Cardiac ventricle fibroblast (primary cell): ENCODE data around the gene HCK. TPM values are rescaled to one million over a fixed set of nuclear protein-coding genes. Genes with fewer than 3 reads are reported as not detected.

Experiments
- total RNA-seq: library from RNA; depleted of rRNA; stranded (reverse); fragments of >200 nt; gene quantifications from 2 replicates; pipeline ENCODE4 v1.2.3, GENCODE V29; 2015

HCK gene
- total RNA-seq = not detected in 2 replicates

GRCh38 chr20:32052090-32052777, at the start of gene HCK:
TSS of gene HCK (plus strand) at chr20:32052242.

GRCh38 chr20:32010101-32010500, 41.9 kb upstream of the HCK start, which contains the start of gene CCM2L:
TSS of gene CCM2L (plus strand) at chr20:32010438. CDS start at chr20:32010455, 17 bp downstream.

GRCh38 chr20:32109392-32110172, 57.5 kb downstream of the HCK start, which contains the start of gene TM9SF4:
TSS of gene TM9SF4 (plus strand) at chr20:32109714. CDS start at chr20:32109741, 27 bp downstream.

Other genes with a start within 250 kb of the HCK start
- gene MYLK2, start 232.9 kb upstream of the HCK start, total RNA-seq = not detected in 2 replicates
- 0.31 TPM in 1 of 2 replicates, not detected in the other for gene FOXS1, start 206.6 kb upstream of the HCK start, total RNA-seq
- 0.34 TPM in 1 of 2 replicates, not detected in the other for gene DUSP15, start 181.7 kb upstream of the HCK start, total RNA-seq
- not detected in 2 replicates for gene TTLL9, start 181.6 kb upstream of the HCK start, total RNA-seq
- gene PDRG1, start 100.2 kb upstream of the HCK start, total RNA-seq = 6.1 and 7.9 TPM in 2 replicates
- not detected in 2 replicates for gene XKR7, start 84.1 kb upstream of the HCK start, total RNA-seq
- 0.06 TPM in 1 of 2 replicates, not detected in the other for gene CCM2L, start 41.8 kb upstream of the HCK start, total RNA-seq
- 36.6 and 39.5 TPM in 2 replicates for gene TM9SF4, start 57.5 kb downstream of the HCK start, total RNA-seq
- gene PLAGL2, start 155.5 kb downstream of the HCK start, total RNA-seq = 3.2 and 4.5 TPM in 2 replicates
- gene POFUT1, start 155.6 kb downstream of the HCK start, total RNA-seq = 39.8 and 40.8 TPM in 2 replicates
- 15.5 and 18.1 TPM in 2 replicates for gene KIF3B, start 225.4 kb downstream of the HCK start, total RNA-seq